G401.6 (cell line): ENCODE data around the gene HAUS7.

ENCODE experiments used
- FAIRE-seq: peaks from 2 replicates; lab custom pipeline; 2012; peaks lifted over from hg19 to GRCh38; lab: Jason Lieb, UNC

Gene HAUS7

GRCh38 chrX:153499341-153499740 is 29.0 kb upstream of the HAUS7 start:
- no peak for FAIRE-seq

- FAIRE-seq, result no peak
These were observed 28.1 kb upstream of the HAUS7 start for GRCh38 chrX:153498453-153498852.

- no peak for FAIRE-seq
These were observed 26.2 kb upstream of the HAUS7 start for GRCh38 chrX:153496590-153496959.

GRCh38 chrX:153495903-153496589 is 25.7 kb upstream of the HAUS7 start:
- no peak for FAIRE-seq

GRCh38 chrX:153495362-153495751 is 25.0 kb upstream of the HAUS7 start:
- no peak for FAIRE-seq

- no peak for FAIRE-seq
These were observed 24.4 kb upstream of the HAUS7 start, which contains the start of gene BGN for GRCh38 chrX:153494541-153495361. TSS of gene BGN (plus strand) at chrX:153494980. CDS start at chrX:153504632, 9,652 bp downstream.

- FAIRE-seq, result no peak
These were observed 23.7 kb upstream of the HAUS7 start for GRCh38 chrX:153494061-153494460.

GRCh38 chrX:153493085-153493484 is 22.7 kb upstream of the HAUS7 start:
- FAIRE-seq, result no peak

- no peak for FAIRE-seq
These were observed 22.2 kb upstream of the HAUS7 start for GRCh38 chrX:153492543-153492942.

- no peak for FAIRE-seq
These were observed 21.5 kb upstream of the HAUS7 start for GRCh38 chrX:153491918-153492317.

GRCh38 chrX:153491351-153491914 is 21.1 kb upstream of the HAUS7 start:
- FAIRE-seq, result no peak

GRCh38 chrX:153490217-153490930 is 20.0 kb upstream of the HAUS7 start:
- FAIRE-seq, result no peak

GRCh38 chrX:153488231-153488914 is 18.0 kb upstream of the HAUS7 start:
- no peak for FAIRE-seq

GRCh38 chrX:153487590-153488071 is 17.3 kb upstream of the HAUS7 start:
- FAIRE-seq, result no peak

- no peak for FAIRE-seq
These were observed 15.8 kb upstream of the HAUS7 start for GRCh38 chrX:153486171-153486570.

- no peak for FAIRE-seq
These were observed 15.2 kb upstream of the HAUS7 start for GRCh38 chrX:153485396-153486080.

GRCh38 chrX:153482376-153483015 is 12.1 kb upstream of the HAUS7 start:
- FAIRE-seq, result no peak

- FAIRE-seq, result no peak
These were observed 10.7 kb upstream of the HAUS7 start for GRCh38 chrX:153481043-153481442.

GRCh38 chrX:153478746-153479145 is 8.4 kb upstream of the HAUS7 start:
- no peak for FAIRE-seq

- FAIRE-seq, result no peak
These were observed 7.5 kb upstream of the HAUS7 start for GRCh38 chrX:153477901-153478300.

GRCh38 chrX:153477364-153477857 is 7.0 kb upstream of the HAUS7 start:
- no peak for FAIRE-seq
